BJ (cell line): ENCODE results near the gene PNO1. TPM values are rescaled to one million over a fixed set of nuclear protein-coding genes. Genes with fewer than 3 reads are reported as not detected.

Source experiments
- CTCF ChIA-PET: fragments of 350-600 bp; formaldehyde crosslinking; extraction: SDS; loops from one replicate; lab custom pipeline; 2021; ENCODE audit warnings: antibody characterized with exemption, inconsistent platforms; lab: Yijun Ruan, JAX
- POLR2A ChIA-PET: fragments of 300-600 bp; sonication (Branson Sonifier 250); formaldehyde crosslinking; extraction: SDS; loops from one replicate; lab custom pipeline; 2021; ENCODE audit warnings: antibody characterized with exemption; lab: Charles Lee
- DNase-seq: peaks from one replicate; pipeline ENCODE4 v3.0.0-alpha.2; 2011; ENCODE audit warnings: low read depth
- H3K27me3 ChIP-seq: 2 replicates; pipeline ENCODE4 v1.6.0; 2011; ENCODE audit warnings: low read length; ENCODE audit not compliant: control insufficient read depth, insufficient read depth
- H3K36me3 ChIP-seq: 2 replicates; pipeline ENCODE4 v1.5.1; 2011; ENCODE audit warnings: low read length; ENCODE audit not compliant: control insufficient read depth, insufficient read depth
- H3K4me3 ChIP-seq: 2 replicates; pipeline ENCODE4 v1.5.1; 2011; ENCODE audit warnings: low read depth, mild to moderate bottlenecking, control low read depth, low read length
- polyA plus RNA-seq: library from polyadenylated mRNA; depleted of rRNA; stranded (reverse); fragments of >200 nt; gene quantifications from 2 replicates; pipeline ENCODE4 v1.2.3, GENCODE V29; 2011; rRNA removed
- TF ChIP-seq, protein P1 (sequence below): IDR thresholded peaks from 2 replicates; pipeline ENCODE4 v1.5.1; 2011; ENCODE audit warnings: low read depth, mild to moderate bottlenecking, control low read depth, inconsistent platforms, low read length, moderate library complexity; ENCODE audit not compliant: insufficient read depth

The PNO1 gene
- polyA plus RNA-seq, 1 experiment, result 8.1 TPM

DNA sequence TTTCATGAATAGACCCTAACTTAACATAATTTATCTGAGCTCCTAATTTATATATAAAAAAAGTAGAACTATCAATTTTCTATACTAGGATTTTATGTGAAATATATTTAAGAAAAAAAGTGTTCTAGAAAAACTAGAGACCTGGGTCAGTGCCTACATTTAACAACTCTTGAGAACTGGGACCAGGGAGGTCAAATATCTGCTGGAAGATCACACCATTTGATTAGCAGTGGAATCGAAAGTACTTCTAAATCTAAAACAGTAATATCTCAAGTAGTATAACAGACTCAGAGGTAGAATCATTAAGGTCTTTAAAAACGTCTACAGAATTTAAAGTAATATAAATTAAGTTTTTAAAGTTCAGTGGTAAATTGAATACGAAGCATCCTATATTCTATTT lies 60.0 kb downstream of the PNO1 start:
- Histone ChIP-seq H3K27me3 (no peaks in the 10 kb centered on the region), H3K36me3 (no peaks in the 10 kb centered on the region; the same call in 1 of the 2 replicates), H3K4me3 (no peak overlapping the region)
- TF ChIP-seq, protein P1, sequence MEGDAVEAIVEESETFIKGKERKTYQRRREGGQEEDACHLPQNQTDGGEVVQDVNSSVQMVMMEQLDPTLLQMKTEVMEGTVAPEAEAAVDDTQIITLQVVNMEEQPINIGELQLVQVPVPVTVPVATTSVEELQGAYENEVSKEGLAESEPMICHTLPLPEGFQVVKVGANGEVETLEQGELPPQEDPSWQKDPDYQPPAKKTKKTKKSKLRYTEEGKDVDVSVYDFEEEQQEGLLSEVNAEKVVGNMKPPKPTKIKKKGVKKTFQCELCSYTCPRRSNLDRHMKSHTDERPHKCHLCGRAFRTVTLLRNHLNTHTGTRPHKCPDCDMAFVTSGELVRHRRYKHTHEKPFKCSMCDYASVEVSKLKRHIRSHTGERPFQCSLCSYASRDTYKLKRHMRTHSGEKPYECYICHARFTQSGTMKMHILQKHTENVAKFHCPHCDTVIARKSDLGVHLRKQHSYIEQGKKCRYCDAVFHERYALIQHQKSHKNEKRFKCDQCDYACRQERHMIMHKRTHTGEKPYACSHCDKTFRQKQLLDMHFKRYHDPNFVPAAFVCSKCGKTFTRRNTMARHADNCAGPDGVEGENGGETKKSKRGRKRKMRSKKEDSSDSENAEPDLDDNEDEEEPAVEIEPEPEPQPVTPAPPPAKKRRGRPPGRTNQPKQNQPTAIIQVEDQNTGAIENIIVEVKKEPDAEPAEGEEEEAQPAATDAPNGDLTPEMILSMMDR, result no peak
- ChIA-PET POLR2A (no interaction called here), CTCF (no interaction called here)
- DNase-seq, result no peak

DNA sequence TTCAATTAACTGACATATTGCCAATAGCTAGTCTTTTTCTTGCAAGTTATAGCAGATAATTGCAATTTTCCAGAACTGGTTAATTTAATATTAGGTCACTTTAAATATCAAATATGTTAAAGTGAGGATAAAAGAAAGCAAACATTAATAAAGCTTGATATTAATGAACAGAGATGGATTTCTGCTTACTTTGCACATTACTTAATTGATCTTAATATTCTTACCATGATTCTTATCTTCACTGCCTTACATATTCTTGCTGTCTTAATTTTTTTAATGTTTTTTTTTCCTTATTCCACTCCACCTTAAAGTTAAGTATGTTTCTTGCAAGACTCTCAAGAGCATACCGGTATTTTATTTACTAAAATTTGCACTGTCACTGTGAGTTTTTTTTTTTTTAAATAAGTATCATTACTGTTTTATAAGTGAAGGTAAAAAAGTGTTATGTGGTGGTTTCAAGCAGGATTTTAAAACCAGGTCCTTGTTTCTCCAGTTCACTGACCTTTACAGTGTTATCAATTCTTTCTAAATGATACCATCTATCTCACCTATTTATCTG lies 60.7 kb downstream of the PNO1 start:
- POLR2A ChIA-PET, result no interaction called here
- H3K4me3 ChIP-seq, result no peak overlapping the region
- CTCF ChIA-PET, result interaction anchor here (1.5 kb wide), 1 partner anchor 22 kb away, joined by 5 read pairs; no protein-coding TSS in a partner anchor
- no peak for DNase-seq
- no peaks in the 10 kb centered on the region for H3K27me3 ChIP-seq
- TF ChIP-seq, protein P1, result no peak
- H3K36me3 ChIP-seq, result no peaks in the 10 kb centered on the region; the same call in 1 of the 2 replicates

DNA sequence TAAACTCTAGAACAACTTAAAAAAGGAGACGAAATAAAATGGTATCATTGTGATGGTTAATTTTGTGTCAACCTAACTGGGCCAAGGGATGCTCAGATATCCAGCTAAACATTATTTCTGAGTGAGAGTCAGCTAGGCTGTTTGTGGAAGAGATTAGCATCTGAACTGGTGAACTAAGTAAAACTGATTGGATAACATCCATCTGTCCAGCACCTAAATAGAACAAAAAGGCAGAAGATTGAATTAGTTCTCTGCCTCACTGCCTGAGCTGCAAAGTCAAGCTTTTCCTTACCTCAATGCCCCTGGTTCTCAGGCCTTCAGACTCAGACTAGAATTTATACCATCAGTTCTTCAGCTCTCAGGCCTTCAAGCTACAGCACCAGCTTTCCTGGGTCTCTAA lies 64.6 kb downstream of the PNO1 start:
- no peak for DNase-seq
- Histone ChIP-seq H3K27me3 (no peaks in the 10 kb centered on the region), H3K36me3 (0 out of 2 replicates have a peak, but pooled peaks cover 2% of the 10 kb centered on the region), H3K4me3 (no peak overlapping the region)
- ChIA-PET POLR2A (no interaction called here), CTCF (no interaction called here)
- TF ChIP-seq, protein P1, result no peak

DNA sequence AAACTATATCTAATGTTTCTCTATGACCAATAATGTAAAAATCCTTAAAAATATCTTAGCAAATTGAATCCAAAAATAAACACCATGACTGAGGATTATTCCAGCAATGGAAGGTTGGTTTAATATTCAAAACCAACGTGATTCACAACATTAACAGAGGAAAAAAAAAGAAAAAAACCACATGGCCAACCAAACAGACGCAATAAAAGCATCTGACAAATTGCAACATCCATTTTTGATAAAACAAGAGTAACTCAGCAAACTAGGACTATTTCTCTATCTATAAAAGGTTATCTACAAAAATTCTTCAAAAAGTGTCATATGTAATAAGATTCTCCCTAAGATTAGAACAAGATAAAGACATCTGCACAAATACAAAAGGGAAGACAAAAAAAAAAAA lies 65.7 kb downstream of the PNO1 start:
- DNase-seq, result no peak
- 0 out of 2 replicates have a peak, but pooled peaks cover 2% of the 10 kb centered on the region for H3K36me3 ChIP-seq
- POLR2A ChIA-PET, result no interaction called here
- CTCF ChIA-PET, result interaction anchor here (1.0 kb wide), 1 partner anchor 27 kb away, joined by 5 read pairs; no protein-coding TSS in a partner anchor
- TF ChIP-seq, protein P1, result no peak
- H3K4me3 ChIP-seq, result no peak overlapping the region
- H3K27me3 ChIP-seq, result no peaks in the 10 kb centered on the region

DNA sequence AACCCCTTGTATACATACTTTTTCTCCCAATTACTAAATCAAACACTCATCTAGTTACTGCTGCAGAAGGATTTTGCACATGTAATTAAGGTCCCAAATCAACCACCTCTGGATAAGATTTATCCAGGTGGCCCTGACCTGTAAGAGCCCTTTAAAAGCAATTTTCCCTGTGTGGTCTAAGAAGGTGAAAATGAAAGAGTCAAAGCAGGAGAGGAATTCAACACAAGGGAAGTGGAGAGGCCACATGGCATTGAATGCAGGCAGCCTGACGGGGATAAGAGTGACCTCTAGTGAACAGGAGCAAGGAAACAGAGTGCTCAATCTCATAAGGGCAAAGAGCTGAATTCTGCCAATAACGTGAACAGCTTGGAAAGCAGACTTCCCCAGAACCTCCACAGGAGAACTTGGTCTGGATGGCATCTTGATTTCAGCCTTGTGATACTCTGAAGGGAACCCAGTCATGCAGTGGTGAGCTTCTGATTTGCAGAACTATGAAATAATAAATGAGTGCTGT lies 67.5 kb downstream of the PNO1 start:
- no peak overlapping the region for H3K4me3 ChIP-seq
- CTCF ChIA-PET, result interaction anchor here (0.9 kb wide), 1 partner anchor 28 kb away, joined by 3 read pairs; no protein-coding TSS in a partner anchor
- no peaks in the 10 kb centered on the region for H3K27me3 ChIP-seq
- 0 out of 2 replicates have a peak, but pooled peaks cover 2% of the 10 kb centered on the region for H3K36me3 ChIP-seq
- TF ChIP-seq, protein P1, result no peak
- DNase-seq, result no peak
- POLR2A ChIA-PET, result no interaction called here

Other genes starting within 250 kb of the PNO1 start
- gene C1D, start 94.9 kb upstream of the PNO1 start, polyA plus RNA-seq, result 11.4 and 30.4 TPM in 2 replicates
- gene PPP3R1, start 94.6 kb downstream of the PNO1 start, polyA plus RNA-seq, result 5.2 and 12.1 TPM in 2 replicates
- gene CNRIP1, start 162.1 kb downstream of the PNO1 start, polyA plus RNA-seq, result 63.4 and 81.9 TPM in 2 replicates
- gene PLEK, start 207.4 kb downstream of the PNO1 start, polyA plus RNA-seq, result 0.07 TPM in 1 of 2 replicates, not detected in the other